Measurements from ENCODE around the gene PRICKLE2. TPM values are rescaled to one million over a fixed set of nuclear protein-coding genes. Genes with fewer than 3 reads are reported as not detected.

The PRICKLE2 gene
- total RNA-seq, 1 donor from 2014 or later, result 84.4 TPM

- Mint-ChIP-seq H3K4me1 (ENCODE audit: low read depth, unreplicated experiment) (peaks cover 13% of the 10 kb centered on the region), H3K27ac (ENCODE audit: unreplicated experiment) (no peak overlapping the region), H3K36me3 (ENCODE audit: low read depth, unreplicated experiment) (no peaks in the 10 kb centered on the region), H3K4me3 (ENCODE audit: unreplicated experiment) (no peak overlapping the region), H3K9me3 (ENCODE audit: unreplicated experiment) (no peaks in the 10 kb centered on the region), H3K27me3 (ENCODE audit: low read depth, unreplicated experiment) (peaks cover 2% of the 10 kb centered on the region)
- peak; percentile 34 for FAIRE-seq
- Histone ChIP-seq H4K20me1 (ENCODE audit: insufficient read depth, low read length) (no peaks in the 10 kb centered on the region), H3K27ac (ENCODE audit: low read depth, low read length) (no peak overlapping the region), H3K9ac (ENCODE audit: low read length) (no peak overlapping the region), H3K4me2 (ENCODE audit: low read length) (no peak overlapping the region), H3K79me2 (ENCODE audit: insufficient read depth, low read length) (no peaks in the 10 kb centered on the region), H3K36me3 (ENCODE audit: insufficient read depth, low read length) (no peaks in the 10 kb centered on the region), H3K4me1 (ENCODE audit: insufficient read depth, low read length) (peaks cover 24% of the 10 kb centered on the region), H3K9me3 (ENCODE audit: insufficient read depth, low read depth, low read length) (no peaks in the 10 kb centered on the region), H2AFZ (ENCODE audit: low read depth, low read length) (no peak overlapping the region), H3K4me3 (ENCODE audit: insufficient read depth, low read depth, low read length) (no peak overlapping the region), H3K27me3 (ENCODE audit: insufficient read depth, low read length) (no peaks in the 10 kb centered on the region)
- TF ChIP-seq EZH2 (IDR thresholded peaks at IDR 0.05; ENCODE audit: insufficient read depth, low read length), result no peak
- TF ChIP-seq CTCF (IDR thresholded peaks at IDR 0.05; ENCODE audit: insufficient read depth, low read depth, low read length), result no peak
- DNase-seq (ENCODE audit: low read depth), result no peak
Measured at GRCh38 chr3:64046996-64047594, 178.2 kb downstream of the PRICKLE2 start.

- Histone ChIP-seq H3K4me1 (ENCODE audit: insufficient read depth, low read length) (peaks cover 24% of the 10 kb centered on the region), H3K9me3 (ENCODE audit: insufficient read depth, low read depth, low read length) (no peaks in the 10 kb centered on the region), H4K20me1 (ENCODE audit: insufficient read depth, low read length) (no peaks in the 10 kb centered on the region), H3K9ac (ENCODE audit: low read length) (no peak overlapping the region), H3K4me3 (ENCODE audit: insufficient read depth, low read depth, low read length) (no peak overlapping the region), H3K4me2 (ENCODE audit: low read length) (no peak overlapping the region), H3K27ac (ENCODE audit: low read depth, low read length) (no peak overlapping the region), H3K27me3 (ENCODE audit: insufficient read depth, low read length) (no peaks in the 10 kb centered on the region), H3K79me2 (ENCODE audit: insufficient read depth, low read length) (no peaks in the 10 kb centered on the region), H2AFZ (ENCODE audit: low read depth, low read length) (no peak overlapping the region), H3K36me3 (ENCODE audit: insufficient read depth, low read length) (no peaks in the 10 kb centered on the region)
- no peak for TF ChIP-seq CTCF (IDR thresholded peaks at IDR 0.05; ENCODE audit: insufficient read depth, low read depth, low read length)
- TF ChIP-seq EZH2 (IDR thresholded peaks at IDR 0.05; ENCODE audit: insufficient read depth, low read length), result no peak
- peaks cover 13% of the 10 kb centered on the region for H3K4me1 Mint-ChIP-seq (ENCODE audit: low read depth, unreplicated experiment)
- no peak for DNase-seq (ENCODE audit: low read depth)
- peaks cover 2% of the 10 kb centered on the region for H3K27me3 Mint-ChIP-seq (ENCODE audit: low read depth, unreplicated experiment)
- H3K9me3 Mint-ChIP-seq (ENCODE audit: unreplicated experiment), result no peaks in the 10 kb centered on the region
- H3K4me3 Mint-ChIP-seq (ENCODE audit: unreplicated experiment), result no peak overlapping the region
- H3K27ac Mint-ChIP-seq (ENCODE audit: unreplicated experiment), result no peak overlapping the region
- H3K36me3 Mint-ChIP-seq (ENCODE audit: low read depth, unreplicated experiment), result no peaks in the 10 kb centered on the region
- FAIRE-seq, result no peak
Measured at GRCh38 chr3:64046592-64046991, 178.7 kb downstream of the PRICKLE2 start.

GRCh38 chr3:64042952-64043351 lies 182.3 kb downstream of the PRICKLE2 start:
- no peak overlapping the region for H3K4me3 ChIP-seq (ENCODE audit: insufficient read depth, low read depth, low read length)
- H3K79me2 ChIP-seq (ENCODE audit: insufficient read depth, low read length), result no peaks in the 10 kb centered on the region
- H4K20me1 ChIP-seq (ENCODE audit: insufficient read depth, low read length), result no peaks in the 10 kb centered on the region
- Mint-ChIP-seq H3K4me1 (ENCODE audit: low read depth, unreplicated experiment) (peaks cover 20% of the 10 kb centered on the region), H3K27me3 (ENCODE audit: low read depth, unreplicated experiment) (peaks cover 2% of the 10 kb centered on the region), H3K4me3 (ENCODE audit: unreplicated experiment) (no peak overlapping the region), H3K9me3 (ENCODE audit: unreplicated experiment) (no peaks in the 10 kb centered on the region), H3K27ac (ENCODE audit: unreplicated experiment) (no peak overlapping the region), H3K36me3 (ENCODE audit: low read depth, unreplicated experiment) (no peaks in the 10 kb centered on the region)
- FAIRE-seq (peak; percentile 37), DNase-seq (ENCODE audit: low read depth) (no peak)
- H3K9ac ChIP-seq (ENCODE audit: low read length), result no peak overlapping the region
- no peaks in the 10 kb centered on the region for H3K36me3 ChIP-seq (ENCODE audit: insufficient read depth, low read length)
- no peaks in the 10 kb centered on the region for H3K27me3 ChIP-seq (ENCODE audit: insufficient read depth, low read length)
- TF ChIP-seq CTCF (IDR thresholded peaks at IDR 0.05; ENCODE audit: insufficient read depth, low read depth, low read length) (no peak), EZH2 (IDR thresholded peaks at IDR 0.05; ENCODE audit: insufficient read depth, low read length) (no peak)
- H3K4me2 ChIP-seq (ENCODE audit: low read length), result no peak overlapping the region
- H3K27ac ChIP-seq (ENCODE audit: low read depth, low read length), result no peak overlapping the region
- H2AFZ ChIP-seq (ENCODE audit: low read depth, low read length), result no peak overlapping the region
- H3K9me3 ChIP-seq (ENCODE audit: insufficient read depth, low read depth, low read length), result no peaks in the 10 kb centered on the region
- H3K4me1 ChIP-seq (ENCODE audit: insufficient read depth, low read length), result peaks cover 10% of the 10 kb centered on the region
